Measurements from ENCODE around the gene ACAP2. TPM values are rescaled to one million over a fixed set of nuclear protein-coding genes. Genes with fewer than 3 reads are reported as not detected.
A peak's percentile ranks its signal among the peaks of the same experiment; 100 is the strongest.

ACAP2 gene
- total and polyA plus RNA-seq, 2 experiments from 2014 or later = 45.6 to 104 TPM

DNA sequence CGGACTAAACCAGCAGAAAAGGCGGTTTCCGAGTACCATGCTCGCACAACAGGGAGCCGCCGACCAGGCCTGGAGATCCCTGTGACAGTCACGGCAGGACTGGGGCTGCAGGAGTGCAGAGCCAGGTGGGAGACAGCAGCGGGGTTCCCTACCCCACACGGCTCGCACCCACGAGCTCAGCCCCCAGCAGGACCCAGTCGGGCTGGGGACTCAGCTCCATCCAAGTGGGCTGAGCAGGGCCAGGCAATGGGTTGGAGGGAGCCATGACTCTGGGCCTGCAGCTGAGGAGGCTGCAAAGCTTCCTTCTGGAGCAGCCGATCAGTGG is 187.7 kb downstream of the ACAP2 start:
- H3K9me3 Mint-ChIP-seq = no peaks in the 10 kb centered on the region
- TF ChIP-seq, protein P1, sequence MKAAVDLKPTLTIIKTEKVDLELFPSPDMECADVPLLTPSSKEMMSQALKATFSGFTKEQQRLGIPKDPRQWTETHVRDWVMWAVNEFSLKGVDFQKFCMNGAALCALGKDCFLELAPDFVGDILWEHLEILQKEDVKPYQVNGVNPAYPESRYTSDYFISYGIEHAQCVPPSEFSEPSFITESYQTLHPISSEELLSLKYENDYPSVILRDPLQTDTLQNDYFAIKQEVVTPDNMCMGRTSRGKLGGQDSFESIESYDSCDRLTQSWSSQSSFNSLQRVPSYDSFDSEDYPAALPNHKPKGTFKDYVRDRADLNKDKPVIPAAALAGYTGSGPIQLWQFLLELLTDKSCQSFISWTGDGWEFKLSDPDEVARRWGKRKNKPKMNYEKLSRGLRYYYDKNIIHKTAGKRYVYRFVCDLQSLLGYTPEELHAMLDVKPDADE (IDR thresholded peaks at IDR 0.05) = no peak
- no peak for TF ChIP-seq JUNB (IDR thresholded peaks at IDR 0.05; ENCODE audit: unreplicated experiment)
- TF ChIP-seq ZNF114 (CRISPR knock-in tag; IDR thresholded peaks at IDR 0.05) = no peak
- TF ChIP-seq EZH2phosphoT487 (IDR thresholded peaks at IDR 0.05; ENCODE audit: unreplicated experiment) = no peak
- TF ChIP-seq STAT1 (IDR thresholded peaks at IDR 0.05; ENCODE audit: unreplicated experiment) = no peak
- TF ChIP-seq, protein P2, sequence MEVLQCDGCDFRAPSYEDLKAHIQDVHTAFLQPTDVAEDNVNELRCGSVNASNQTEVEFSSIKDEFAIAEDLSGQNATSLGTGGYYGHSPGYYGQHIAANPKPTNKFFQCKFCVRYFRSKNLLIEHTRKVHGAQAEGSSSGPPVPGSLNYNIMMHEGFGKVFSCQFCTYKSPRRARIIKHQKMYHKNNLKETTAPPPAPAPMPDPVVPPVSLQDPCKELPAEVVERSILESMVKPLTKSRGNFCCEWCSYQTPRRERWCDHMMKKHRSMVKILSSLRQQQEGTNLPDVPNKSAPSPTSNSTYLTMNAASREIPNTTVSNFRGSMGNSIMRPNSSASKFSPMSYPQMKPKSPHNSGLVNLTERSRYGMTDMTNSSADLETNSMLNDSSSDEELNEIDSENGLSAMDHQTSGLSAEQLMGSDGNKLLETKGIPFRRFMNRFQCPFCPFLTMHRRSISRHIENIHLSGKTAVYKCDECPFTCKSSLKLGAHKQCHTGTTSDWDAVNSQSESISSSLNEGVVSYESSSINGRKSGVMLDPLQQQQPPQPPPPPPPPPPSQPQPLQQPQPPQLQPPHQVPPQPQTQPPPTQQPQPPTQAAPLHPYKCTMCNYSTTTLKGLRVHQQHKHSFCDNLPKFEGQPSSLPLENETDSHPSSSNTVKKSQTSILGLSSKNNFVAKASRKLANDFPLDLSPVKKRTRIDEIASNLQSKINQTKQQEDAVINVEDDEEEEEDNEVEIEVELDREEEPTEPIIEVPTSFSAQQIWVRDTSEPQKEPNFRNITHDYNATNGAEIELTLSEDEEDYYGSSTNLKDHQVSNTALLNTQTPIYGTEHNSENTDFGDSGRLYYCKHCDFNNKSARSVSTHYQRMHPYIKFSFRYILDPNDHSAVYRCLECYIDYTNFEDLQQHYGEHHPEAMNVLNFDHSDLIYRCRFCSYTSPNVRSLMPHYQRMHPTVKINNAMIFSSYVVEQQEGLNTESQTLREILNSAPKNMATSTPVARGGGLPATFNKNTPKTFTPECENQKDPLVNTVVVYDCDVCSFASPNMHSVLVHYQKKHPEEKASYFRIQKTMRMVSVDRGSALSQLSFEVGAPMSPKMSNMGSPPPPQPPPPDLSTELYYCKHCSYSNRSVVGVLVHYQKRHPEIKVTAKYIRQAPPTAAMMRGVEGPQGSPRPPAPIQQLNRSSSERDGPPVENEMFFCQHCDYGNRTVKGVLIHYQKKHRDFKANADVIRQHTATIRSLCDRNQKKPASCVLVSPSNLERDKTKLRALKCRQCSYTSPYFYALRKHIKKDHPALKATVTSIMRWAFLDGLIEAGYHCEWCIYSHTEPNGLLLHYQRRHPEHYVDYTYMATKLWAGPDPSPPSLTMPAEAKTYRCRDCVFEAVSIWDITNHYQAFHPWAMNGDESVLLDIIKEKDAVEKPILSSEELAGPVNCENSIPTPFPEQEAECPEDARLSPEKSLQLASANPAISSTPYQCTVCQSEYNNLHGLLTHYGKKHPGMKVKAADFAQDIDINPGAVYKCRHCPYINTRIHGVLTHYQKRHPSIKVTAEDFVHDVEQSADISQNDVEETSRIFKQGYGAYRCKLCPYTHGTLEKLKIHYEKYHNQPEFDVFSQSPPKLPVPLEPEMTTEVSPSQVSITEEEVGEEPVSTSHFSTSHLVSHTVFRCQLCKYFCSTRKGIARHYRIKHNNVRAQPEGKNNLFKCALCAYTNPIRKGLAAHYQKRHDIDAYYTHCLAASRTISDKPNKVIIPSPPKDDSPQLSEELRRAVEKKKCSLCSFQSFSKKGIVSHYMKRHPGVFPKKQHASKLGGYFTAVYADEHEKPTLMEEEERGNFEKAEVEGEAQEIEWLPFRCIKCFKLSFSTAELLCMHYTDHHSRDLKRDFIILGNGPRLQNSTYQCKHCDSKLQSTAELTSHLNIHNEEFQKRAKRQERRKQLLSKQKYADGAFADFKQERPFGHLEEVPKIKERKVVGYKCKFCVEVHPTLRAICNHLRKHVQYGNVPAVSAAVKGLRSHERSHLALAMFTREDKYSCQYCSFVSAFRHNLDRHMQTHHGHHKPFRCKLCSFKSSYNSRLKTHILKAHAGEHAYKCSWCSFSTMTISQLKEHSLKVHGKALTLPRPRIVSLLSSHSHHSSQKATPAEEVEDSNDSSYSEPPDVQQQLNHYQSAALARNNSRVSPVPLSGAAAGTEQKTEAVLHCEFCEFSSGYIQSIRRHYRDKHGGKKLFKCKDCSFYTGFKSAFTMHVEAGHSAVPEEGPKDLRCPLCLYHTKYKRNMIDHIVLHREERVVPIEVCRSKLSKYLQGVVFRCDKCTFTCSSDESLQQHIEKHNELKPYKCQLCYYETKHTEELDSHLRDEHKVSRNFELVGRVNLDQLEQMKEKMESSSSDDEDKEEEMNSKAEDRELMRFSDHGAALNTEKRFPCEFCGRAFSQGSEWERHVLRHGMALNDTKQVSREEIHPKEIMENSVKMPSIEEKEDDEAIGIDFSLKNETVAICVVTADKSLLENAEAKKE (CRISPR knock-in tag; IDR thresholded peaks at IDR 0.05) = no peak
- no peak for TF ChIP-seq POLR2AphosphoS5 (IDR thresholded peaks at IDR 0.05; ENCODE audit: low read depth)
- TF ChIP-seq ZNF331 (CRISPR knock-in tag; IDR thresholded peaks at IDR 0.05; ENCODE audit: low read depth) = no peak
- no peak for TF ChIP-seq NANOG (IDR thresholded peaks at IDR 0.05; ENCODE audit: borderline replicate concordance)
- TF ChIP-seq CREB1 (CRISPR knock-in tag; IDR thresholded peaks at IDR 0.05; ENCODE audit: low read depth) = no peak
- TF ChIP-seq EZH2 (IDR thresholded peaks at IDR 0.05; ENCODE audit: low read depth, unreplicated experiment) = no peak
- TF ChIP-seq, protein P3, sequence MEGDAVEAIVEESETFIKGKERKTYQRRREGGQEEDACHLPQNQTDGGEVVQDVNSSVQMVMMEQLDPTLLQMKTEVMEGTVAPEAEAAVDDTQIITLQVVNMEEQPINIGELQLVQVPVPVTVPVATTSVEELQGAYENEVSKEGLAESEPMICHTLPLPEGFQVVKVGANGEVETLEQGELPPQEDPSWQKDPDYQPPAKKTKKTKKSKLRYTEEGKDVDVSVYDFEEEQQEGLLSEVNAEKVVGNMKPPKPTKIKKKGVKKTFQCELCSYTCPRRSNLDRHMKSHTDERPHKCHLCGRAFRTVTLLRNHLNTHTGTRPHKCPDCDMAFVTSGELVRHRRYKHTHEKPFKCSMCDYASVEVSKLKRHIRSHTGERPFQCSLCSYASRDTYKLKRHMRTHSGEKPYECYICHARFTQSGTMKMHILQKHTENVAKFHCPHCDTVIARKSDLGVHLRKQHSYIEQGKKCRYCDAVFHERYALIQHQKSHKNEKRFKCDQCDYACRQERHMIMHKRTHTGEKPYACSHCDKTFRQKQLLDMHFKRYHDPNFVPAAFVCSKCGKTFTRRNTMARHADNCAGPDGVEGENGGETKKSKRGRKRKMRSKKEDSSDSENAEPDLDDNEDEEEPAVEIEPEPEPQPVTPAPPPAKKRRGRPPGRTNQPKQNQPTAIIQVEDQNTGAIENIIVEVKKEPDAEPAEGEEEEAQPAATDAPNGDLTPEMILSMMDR (conservative IDR thresholded peaks at IDR 0.05; ENCODE audit: low read depth in 2 of 2) = no peak
- Histone ChIP-seq H3K9me2 (ENCODE audit: insufficient read depth) (no peaks in the 10 kb centered on the region), H3K79me2 (replicated peaks; ENCODE audit: insufficient read depth) (peaks cover 90% of the 10 kb centered on the region), H3K4me2 (no peak overlapping the region), H3K36me3 (ENCODE audit: insufficient read depth) (no peaks in the 10 kb centered on the region), H3K27ac (ENCODE audit: low read depth) (no peak overlapping the region), H2AFZ (no peak overlapping the region), H3K4me3 (no peak overlapping the region), H3K27me3 (ENCODE audit: insufficient read depth) (no peaks in the 10 kb centered on the region), H3F3A (replicated peaks; ENCODE audit: low read depth) (peaks cover 6% of the 10 kb centered on the region; the same call in 1 of the 2 replicates), H3K4me1 (ENCODE audit: insufficient read depth) (peaks cover 27% of the 10 kb centered on the region), H4K20me1 (replicated peaks; ENCODE audit: insufficient read depth) (0 out of 2 replicates have a peak, but pooled peaks cover 5% of the 10 kb centered on the region)
- peak overlapping the region; percentile 78; the same call in 1 of the 2 replicates for H3K27ac Mint-ChIP-seq
- no peak overlapping the region for H3K4me3 Mint-ChIP-seq
- H3K4me1 Mint-ChIP-seq = peaks cover 69% of the 10 kb centered on the region
- no peaks in the 10 kb centered on the region for H3K36me3 Mint-ChIP-seq (ENCODE audit: low read depth)
- ATAC-seq (no peak), DNase-seq (ENCODE audit: low spot score) (no peak)
- H3K27me3 Mint-ChIP-seq (ENCODE audit: insufficient read depth, low read depth, poor library complexity) = peaks cover 7% of the 10 kb centered on the region
